CD8-positive, alpha-beta memory T cell (primary cell): ENCODE measurements around the gene TMEM170A. TPM values are rescaled to one million over a fixed set of nuclear protein-coding genes. Genes with fewer than 3 reads are reported as not detected.
A peak's percentile ranks its signal among the peaks of the same experiment; 100 is the strongest.

Experiments used
- CTCF ChIA-PET: fragments of 350-600 bp; sonication (Branson Sonifier 250); formaldehyde crosslinking; loops from one replicate; lab custom pipeline; 2021; ENCODE audit warnings: antibody characterized with exemption; lab: Charles Lee
- POLR2A ChIA-PET: fragments of 350-600 bp; sonication (Branson Sonifier 250); formaldehyde crosslinking; loops from one replicate; lab custom pipeline; 2021; ENCODE audit warnings: antibody characterized with exemption; lab: Charles Lee
- DNase-seq, 5 donors: peaks; one replicate each; pipeline versions ENCODE4 v3.0.0 to v3.0.0-alpha.2; 2020 to 2022; ENCODE audit warnings: mixed read lengths in 1 of 5
- H3K27ac ChIP-seq: one replicate; pipeline ENCODE4 v1.7.0; 2013; ENCODE audit warnings: low read depth, mild to moderate bottlenecking, low read length, moderate library complexity
- H3K27me3 ChIP-seq: 2 replicates; pipeline ENCODE4 v1.7.0; 2013; ENCODE audit warnings: low read length, mild to moderate bottlenecking; ENCODE audit not compliant: insufficient read depth, poor library complexity, severe bottlenecking
- H3K36me3 ChIP-seq: 2 replicates; pipeline ENCODE4 v1.7.0; 2013; ENCODE audit warnings: mild to moderate bottlenecking, low read length, moderate library complexity; ENCODE audit not compliant: insufficient read depth
- H3K4me1 ChIP-seq: 2 replicates; pipeline ENCODE4 v1.7.0; 2013; ENCODE audit warnings: mild to moderate bottlenecking, low read length, moderate library complexity; ENCODE audit not compliant: insufficient read depth
- H3K4me3 ChIP-seq: 2 replicates; pipeline ENCODE4 v1.7.0; 2013; ENCODE audit warnings: mild to moderate bottlenecking, low read length
- H3K9me3 ChIP-seq: 2 replicates; pipeline ENCODE4 v1.7.0; 2013; ENCODE audit warnings: mild to moderate bottlenecking, low read length
- H3K27ac Mint-ChIP-seq, 8 donors: one replicate each; pipeline ENCODE4 v1.8.0; 2020 to 2021; ENCODE audit warnings: mixed read lengths in 8 of 8, mild to moderate bottlenecking in 6 of 8, inconsistent platforms in 3 of 8, moderate library complexity in 3 of 8
- H3K27me3 Mint-ChIP-seq, 2 donors: one replicate each; pipeline ENCODE4 v1.8.0; 2020 to 2021; ENCODE audit warnings: mixed read lengths in 2 of 2, mild to moderate bottlenecking in 1 of 2, moderate library complexity in 1 of 2
- H3K36me3 Mint-ChIP-seq, 3 donors: one replicate each; pipeline ENCODE4 v1.8.0; 2020 to 2021; ENCODE audit warnings: mixed read lengths in 3 of 3, inconsistent platforms in 1 of 3, mild to moderate bottlenecking in 1 of 3
- H3K4me1 Mint-ChIP-seq, 3 donors: one replicate each; pipeline ENCODE4 v1.8.0; 2020 to 2021; ENCODE audit warnings: mixed read lengths in 3 of 3, inconsistent platforms in 1 of 3, mild to moderate bottlenecking in 1 of 3
- H3K4me3 Mint-ChIP-seq, 7 donors: one replicate each; pipeline ENCODE4 v1.8.0; 2020 to 2021; ENCODE audit warnings: mixed read lengths in 7 of 7, mild to moderate bottlenecking in 6 of 7, moderate library complexity in 4 of 7, inconsistent platforms in 2 of 7
- H3K9me3 Mint-ChIP-seq, 5 donors: one replicate each; pipeline ENCODE4 v1.8.0; 2020 to 2022; ENCODE audit warnings: mixed read lengths in 5 of 5, mild to moderate bottlenecking in 3 of 5, moderate library complexity in 2 of 5, inconsistent platforms in 1 of 5
- polyA plus RNA-seq: library from polyadenylated mRNA; unstranded; fragments of 300-500 nt; fragmentation: Illumina TruSeq; gene quantifications from one replicate; pipeline ENCODE4 v1.2.3, GENCODE V29; 2021
- total RNA-seq, 2 experiments: library from RNA; stranded (reverse); gene quantifications; one replicate each; pipeline ENCODE4 v1.2.3, GENCODE V29; 2021

Gene TMEM170A
- total and polyA plus RNA-seq, 3 experiments from 2014 or later: 40.9 to 41.8 (median 41.7) TPM

DNA sequence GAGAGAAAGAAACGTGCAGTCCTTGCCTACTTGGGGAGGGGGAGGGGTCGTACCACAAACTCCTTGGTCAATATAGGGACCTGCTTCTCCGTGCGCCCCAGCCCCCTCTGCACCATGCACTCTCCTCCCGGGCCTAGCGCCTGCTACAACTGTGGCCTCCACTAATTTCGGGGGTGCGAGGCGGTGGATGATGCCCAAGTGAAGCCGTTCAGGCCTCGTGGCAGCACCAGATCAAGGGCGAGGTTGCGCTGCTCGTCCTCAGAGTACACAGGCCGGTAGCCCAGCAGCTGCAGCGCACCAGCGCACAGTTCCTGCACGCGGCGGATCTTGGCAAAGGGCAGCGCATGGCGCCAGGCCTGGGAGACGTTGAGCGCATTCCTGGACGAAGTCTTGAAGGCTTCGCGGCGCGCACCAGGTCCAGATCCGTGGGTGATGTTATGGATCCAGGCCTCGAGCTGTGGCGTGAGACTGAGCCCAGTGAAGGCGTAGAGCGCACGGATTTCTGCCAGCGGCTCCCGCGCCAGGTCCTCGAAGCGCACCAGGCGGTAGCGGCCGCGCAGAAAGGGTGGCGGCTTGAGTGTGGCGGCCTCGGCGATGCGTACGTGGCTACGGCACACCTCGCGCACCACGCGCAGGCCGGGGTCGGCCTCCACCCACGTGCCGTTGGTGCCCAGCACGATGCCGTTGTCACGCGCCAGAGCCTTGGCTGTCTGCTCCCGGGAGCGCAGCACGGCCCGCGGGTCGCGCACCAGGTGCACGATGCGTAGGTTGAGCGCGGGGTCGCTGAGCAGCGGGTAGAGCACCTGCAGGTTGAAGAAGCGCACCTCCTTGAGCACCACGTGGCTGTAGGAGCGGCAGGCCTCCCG is 14.2 kb upstream of the TMEM170A start:
- H3K4me1 ChIP-seq: no peaks in the 10 kb centered on the region
- DNase-seq: no peak
- no peak overlapping the region for H3K27ac ChIP-seq
- no peaks in the 10 kb centered on the region for H3K9me3 ChIP-seq
- H3K36me3 ChIP-seq: no peaks in the 10 kb centered on the region
- Mint-ChIP-seq H3K4me1 (no peaks in the 10 kb centered on the region), H3K27ac (no peak overlapping the region), H3K36me3 (no peaks in the 10 kb centered on the region), H3K9me3 (no peaks in the 10 kb centered on the region), H3K27me3 (peaks cover 7 to 18% of the 10 kb centered on the region in 2 donors), H3K4me3 (no peak overlapping the region)
- H3K4me3 ChIP-seq: no peak overlapping the region
- H3K27me3 ChIP-seq: no peaks in the 10 kb centered on the region
- POLR2A ChIA-PET: no interaction called here
- CTCF ChIA-PET: interaction anchor here (1.5 kb wide), 1 partner anchor 285 kb away, joined by 6 read pairs; no protein-coding TSS in a partner anchor

DNA sequence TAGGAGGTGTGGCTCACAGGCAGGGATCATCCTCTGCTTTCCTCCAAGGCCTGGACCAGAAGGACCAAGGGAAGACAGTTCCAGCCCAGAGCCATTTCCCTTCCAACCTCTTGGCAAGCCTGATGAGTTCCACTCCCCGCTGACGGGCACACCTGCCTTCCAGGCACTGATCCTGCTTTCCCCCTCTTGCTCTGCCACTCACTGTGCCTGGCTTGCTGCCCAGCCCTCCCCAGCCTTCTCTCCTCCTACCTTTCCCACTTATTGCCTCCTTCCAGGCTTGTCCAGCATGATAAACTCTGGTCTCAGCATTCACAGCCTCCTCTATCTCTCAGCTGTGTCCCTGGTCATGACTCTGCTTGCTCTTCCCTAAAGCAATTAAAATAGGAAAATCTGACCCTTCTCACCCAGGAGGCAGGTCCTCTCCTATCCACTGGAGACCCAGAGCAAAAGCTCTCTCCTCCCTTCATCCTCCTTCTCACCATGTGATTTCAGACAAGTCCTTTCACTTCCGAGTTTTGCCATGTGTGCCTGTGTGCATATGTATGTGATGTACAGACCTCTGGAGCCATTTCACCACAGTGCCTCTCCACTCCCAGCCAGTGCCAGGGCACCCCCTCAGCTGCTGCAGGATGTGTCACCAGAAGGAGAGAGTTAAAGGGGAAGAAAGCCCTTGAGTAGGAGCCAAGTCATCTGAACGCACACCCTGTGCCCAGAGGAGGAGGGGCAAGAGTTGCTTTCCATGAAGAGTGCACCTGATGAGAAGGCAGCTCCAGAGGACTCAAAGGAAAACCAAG is 13.4 kb upstream of the TMEM170A start:
- Histone ChIP-seq H3K27ac (no peak overlapping the region), H3K9me3 (no peaks in the 10 kb centered on the region), H3K36me3 (no peaks in the 10 kb centered on the region), H3K4me1 (no peaks in the 10 kb centered on the region), H3K27me3 (no peaks in the 10 kb centered on the region), H3K4me3 (no peak overlapping the region)
- CTCF ChIA-PET: interaction anchor here (1.3 to 1.5 kb wide), 2 partner anchors 13 to 286 kb away, joined by 6 read pairs; partner anchors contain the start of gene TMEM170A
- no peaks in the 10 kb centered on the region for H3K36me3 Mint-ChIP-seq
- peak overlapping the region in 3 of 8 donors; percentile 12 to 78 (median 25) for H3K27ac Mint-ChIP-seq
- POLR2A ChIA-PET: no interaction called here
- no peaks in the 10 kb centered on the region for H3K9me3 Mint-ChIP-seq
- H3K4me1 Mint-ChIP-seq: no peaks in the 10 kb centered on the region
- H3K4me3 Mint-ChIP-seq: no peak overlapping the region
- peaks cover 7 to 18% of the 10 kb centered on the region in 2 donors for H3K27me3 Mint-ChIP-seq
- no peak for DNase-seq

GRCh38 chr16:75476817-75477216 is 12.3 kb upstream of the TMEM170A start:
- CTCF ChIA-PET: interaction anchor here (1.3 to 1.5 kb wide), 2 partner anchors 12 to 287 kb away, joined by 6 read pairs; partner anchors contain the start of gene TMEM170A
- H3K4me3 ChIP-seq: no peak overlapping the region
- H3K27ac ChIP-seq: no peak overlapping the region
- no peaks in the 10 kb centered on the region for H3K9me3 Mint-ChIP-seq
- no peak overlapping the region for H3K27ac Mint-ChIP-seq
- POLR2A ChIA-PET: no interaction called here
- no peaks in the 10 kb centered on the region for H3K36me3 Mint-ChIP-seq
- no peak for DNase-seq
- H3K27me3 Mint-ChIP-seq: peaks cover 7 to 18% of the 10 kb centered on the region in 2 donors
- no peaks in the 10 kb centered on the region for H3K36me3 ChIP-seq
- H3K9me3 ChIP-seq: no peaks in the 10 kb centered on the region
- H3K27me3 ChIP-seq: no peaks in the 10 kb centered on the region
- no peaks in the 10 kb centered on the region for H3K4me1 ChIP-seq
- H3K4me1 Mint-ChIP-seq: peaks cover 1 to 2% (median 2%) of the 10 kb centered on the region in 3 donors
- no peak overlapping the region for H3K4me3 Mint-ChIP-seq

DNA sequence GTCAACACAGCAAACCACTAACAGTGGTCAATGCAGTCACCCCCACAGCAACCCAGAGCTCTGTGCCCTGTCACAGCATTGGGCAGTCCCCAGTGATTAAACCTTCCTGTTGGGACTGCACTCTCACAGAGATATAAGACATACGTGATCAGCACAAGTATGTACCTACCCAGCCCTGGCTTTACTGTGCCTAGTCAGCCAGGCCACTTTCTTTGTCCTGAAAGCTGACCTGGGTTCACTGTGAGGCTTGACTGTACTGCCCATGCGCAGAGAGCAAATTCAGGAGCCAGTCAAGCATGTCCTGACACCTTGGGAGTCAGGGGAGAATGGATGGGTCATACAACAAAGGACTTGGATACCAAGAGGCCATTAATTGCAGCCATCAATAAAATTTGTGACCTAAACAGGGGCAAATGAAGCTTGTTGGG is 10.9 kb upstream of the TMEM170A start:
- POLR2A ChIA-PET: no interaction called here
- H3K27ac Mint-ChIP-seq: no peak overlapping the region

DNA sequence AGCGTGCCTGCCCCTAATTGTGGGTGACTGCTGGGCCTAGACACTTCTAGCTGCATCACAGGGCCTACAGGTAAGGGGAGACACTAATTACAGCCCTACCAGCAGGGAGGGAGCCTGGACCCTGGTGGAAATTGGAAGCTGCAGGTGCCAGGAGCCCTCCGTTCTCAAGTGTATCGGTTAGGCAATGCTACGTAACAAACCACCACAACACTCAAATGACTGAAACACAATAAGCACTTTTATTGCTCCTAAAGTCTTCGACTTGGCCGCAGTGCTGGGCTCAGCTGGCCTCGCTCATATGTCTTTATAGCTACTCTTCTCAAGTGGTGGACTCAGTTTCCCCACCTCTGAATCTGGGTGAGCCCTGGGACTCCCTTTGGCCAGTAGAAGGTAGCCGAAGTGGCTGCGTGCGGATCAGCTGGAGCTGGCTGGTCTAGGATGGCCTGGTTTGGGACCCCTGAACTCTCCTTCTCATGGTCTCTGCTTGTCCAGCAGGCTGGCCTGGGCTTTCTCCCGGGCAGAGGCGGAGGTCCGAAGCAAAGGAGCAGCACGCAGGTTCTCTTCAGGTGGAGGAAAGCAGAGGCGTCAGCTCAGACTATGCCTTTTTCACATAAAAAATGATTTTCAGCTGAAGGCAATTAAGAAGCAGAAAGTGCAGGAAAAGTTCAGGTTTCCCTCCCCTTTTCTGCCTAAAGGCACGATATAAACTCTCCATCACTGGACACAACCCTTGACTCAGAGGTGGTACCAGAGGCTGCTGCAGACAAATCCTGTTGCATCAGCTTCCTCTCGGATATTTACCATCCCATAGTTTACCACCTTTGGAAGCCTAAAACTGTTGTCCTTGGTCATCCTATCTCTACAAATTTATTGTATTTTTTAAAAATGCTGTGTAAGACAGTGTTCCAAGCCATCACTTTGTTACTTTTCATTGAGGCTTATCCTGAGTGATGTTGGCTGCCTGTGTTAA is 8.7 kb upstream of the TMEM170A start:
- Histone ChIP-seq H3K27me3 (no peaks in the 10 kb centered on the region), H3K9me3 (no peaks in the 10 kb centered on the region), H3K36me3 (no peaks in the 10 kb centered on the region), H3K4me3 (no peak overlapping the region), H3K4me1 (no peaks in the 10 kb centered on the region), H3K27ac (no peak overlapping the region)
- ChIA-PET CTCF (interaction anchor here (1.0 to 4.5 kb wide), 9 partner anchors 9 to 293 kb away, joined by 3 to 39 read pairs (median 4); partner anchors contain the start of genes CFDP1, KARS1, TERF2IP and TMEM170A), POLR2A (no interaction called here)
- Mint-ChIP-seq H3K27ac (peak overlapping the region in 1 of 8 donors; percentile 68), H3K36me3 (no peaks in the 10 kb centered on the region), H3K4me3 (no peak overlapping the region), H3K27me3 (peaks cover 7 to 8% of the 10 kb centered on the region in 2 donors), H3K9me3 (no peaks in the 10 kb centered on the region), H3K4me1 (peaks cover 3 to 5% (median 4%) of the 10 kb centered on the region in 3 donors)
- no peak for DNase-seq

More for the DNA sequence above, 10.9 kb upstream of the TMEM170A start:
- H3K36me3 ChIP-seq: no peaks in the 10 kb centered on the region
- Mint-ChIP-seq H3K9me3 (no peaks in the 10 kb centered on the region), H3K36me3 (no peaks in the 10 kb centered on the region), H3K27me3 (peaks cover 5 to 15% of the 10 kb centered on the region in 2 donors), H3K4me1 (peaks cover 3 to 5% (median 4%) of the 10 kb centered on the region in 3 donors), H3K4me3 (no peak overlapping the region)
- no peak overlapping the region for H3K4me3 ChIP-seq
- DNase-seq: no peak
- H3K9me3 ChIP-seq: no peaks in the 10 kb centered on the region
- CTCF ChIA-PET: interaction anchor here (1.3 to 2.4 kb wide), 3 partner anchors 10 to 288 kb away, joined by 4 to 6 read pairs (median 5); no protein-coding TSS in a partner anchor
- H3K27me3 ChIP-seq: no peaks in the 10 kb centered on the region
- no peak overlapping the region for H3K27ac ChIP-seq
- H3K4me1 ChIP-seq: no peaks in the 10 kb centered on the region

DNA sequence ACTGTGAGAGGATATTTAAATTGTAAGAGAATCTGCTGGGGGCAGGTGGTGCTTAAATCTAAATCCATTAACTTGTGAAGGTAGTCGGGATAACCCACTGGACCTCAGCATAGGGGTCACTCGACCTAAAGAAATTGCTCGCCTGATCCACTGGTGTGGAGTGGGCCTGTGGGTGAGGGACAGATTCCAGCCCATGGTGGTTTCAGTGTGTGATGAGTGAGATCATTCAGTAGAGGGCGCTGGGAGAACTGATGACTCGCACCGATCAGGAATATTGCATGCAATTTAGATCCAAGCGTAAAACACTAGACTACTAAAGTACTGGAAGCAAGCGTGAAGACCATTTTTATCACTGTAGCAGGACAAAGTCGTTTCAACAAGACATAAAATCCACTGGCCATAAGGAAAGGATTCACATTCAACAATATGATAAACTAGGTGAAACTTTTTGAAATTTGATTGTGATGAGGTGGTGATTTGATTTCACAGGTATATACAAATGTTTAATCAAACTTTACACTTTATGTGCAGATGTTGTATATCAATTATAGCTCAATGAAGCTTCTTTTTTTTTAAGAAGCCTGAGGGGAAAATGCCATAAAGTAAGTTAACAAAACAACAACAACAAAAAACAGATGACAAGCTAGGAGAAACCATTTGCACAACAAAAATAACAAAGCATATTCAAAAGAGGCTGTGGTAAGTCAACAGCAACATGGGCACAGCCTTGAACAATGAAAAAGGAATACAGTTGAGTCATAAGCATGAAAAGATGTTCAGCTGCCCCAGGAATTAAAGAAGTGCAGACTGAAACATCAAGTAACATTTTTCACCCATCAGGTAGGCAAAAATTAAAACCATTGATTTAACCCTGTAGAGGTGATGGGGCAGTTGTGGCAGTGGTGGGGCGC is 7.5 kb upstream of the TMEM170A start:
- Histone ChIP-seq H3K4me1 (no peaks in the 10 kb centered on the region), H3K4me3 (no peak overlapping the region), H3K36me3 (no peaks in the 10 kb centered on the region), H3K9me3 (no peaks in the 10 kb centered on the region), H3K27ac (no peak overlapping the region), H3K27me3 (no peaks in the 10 kb centered on the region)
- Mint-ChIP-seq H3K36me3 (no peaks in the 10 kb centered on the region), H3K27me3 (peaks cover under 1 to 5% of the 10 kb centered on the region in 2 donors), H3K4me1 (peaks cover 3 to 5% (median 4%) of the 10 kb centered on the region in 3 donors), H3K27ac (peak overlapping the region in 2 of 8 donors; percentile 29 to 55), H3K4me3 (no peak overlapping the region), H3K9me3 (no peaks in the 10 kb centered on the region)
- POLR2A ChIA-PET: interaction anchor here (0.6 kb wide), 1 partner anchor 73 kb away, joined by 3 read pairs; no protein-coding TSS in a partner anchor
- CTCF ChIA-PET: interaction anchor here (0.6 to 4.5 kb wide), 16 partner anchors 7 to 295 kb away, joined by 3 to 39 read pairs (median 4); partner anchors contain the start of genes CFDP1, KARS1, TERF2IP and TMEM170A
- DNase-seq: peak; percentile 15 to 67 (median 36)
